ENCODE results near the gene PIP4P1.
"Not testable (repeated sequence)": the region's sequence is repeated elsewhere in the genome, so short reads cannot be mapped to it uniquely, and the experiment has no call there.

DNA sequence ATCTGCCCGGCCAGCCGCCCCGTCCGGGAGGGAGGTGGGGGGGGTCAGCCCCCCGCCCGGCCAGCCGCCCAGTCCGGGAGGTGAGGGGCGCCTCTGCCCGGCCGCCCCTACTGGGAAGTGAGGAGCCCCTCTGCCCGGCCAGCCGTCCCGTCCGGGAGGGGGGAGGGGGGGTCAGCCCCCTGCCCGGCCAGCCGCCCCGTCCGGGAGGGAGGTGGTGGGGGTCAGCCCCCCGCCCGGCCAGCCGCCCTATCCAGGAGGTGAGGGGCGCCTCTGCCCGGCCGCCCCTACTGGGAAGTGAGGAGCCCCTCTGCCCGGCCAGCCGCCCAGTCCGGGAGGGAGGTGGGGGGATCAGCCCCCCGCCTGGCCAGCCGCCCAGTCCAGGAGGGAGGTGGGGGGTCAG lies 45.0 kb upstream of the PIP4P1 start:
- TF ChIP-seq CREB5 (CRISPR knock-in tag; IDR thresholded peaks at IDR 0.05; ENCODE audit: low read depth); ZFP3 (CRISPR knock-in tag; IDR thresholded peaks at IDR 0.05); CSRNP3 (CRISPR knock-in tag; IDR thresholded peaks at IDR 0.05); OSR1 (CRISPR knock-in tag; IDR thresholded peaks at IDR 0.05): not testable (repeated sequence)
- TF ChIP-seq, protein P1, sequence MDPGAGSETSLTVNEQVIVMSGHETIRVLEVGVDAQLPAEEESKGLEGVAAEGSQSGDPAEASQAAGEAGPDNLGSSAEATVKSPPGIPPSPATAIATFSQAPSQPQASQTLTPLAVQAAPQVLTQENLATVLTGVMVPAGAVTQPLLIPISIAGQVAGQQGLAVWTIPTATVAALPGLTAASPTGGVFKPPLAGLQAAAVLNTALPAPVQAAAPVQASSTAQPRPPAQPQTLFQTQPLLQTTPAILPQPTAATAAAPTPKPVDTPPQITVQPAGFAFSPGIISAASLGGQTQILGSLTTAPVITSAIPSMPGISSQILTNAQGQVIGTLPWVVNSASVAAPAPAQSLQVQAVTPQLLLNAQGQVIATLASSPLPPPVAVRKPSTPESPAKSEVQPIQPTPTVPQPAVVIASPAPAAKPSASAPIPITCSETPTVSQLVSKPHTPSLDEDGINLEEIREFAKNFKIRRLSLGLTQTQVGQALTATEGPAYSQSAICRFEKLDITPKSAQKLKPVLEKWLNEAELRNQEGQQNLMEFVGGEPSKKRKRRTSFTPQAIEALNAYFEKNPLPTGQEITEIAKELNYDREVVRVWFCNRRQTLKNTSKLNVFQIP (CRISPR knock-in tag; IDR thresholded peaks at IDR 0.05; ENCODE audit: borderline replicate concordance, low read depth): not testable (repeated sequence)
- TF ChIP-seq, protein P2, sequence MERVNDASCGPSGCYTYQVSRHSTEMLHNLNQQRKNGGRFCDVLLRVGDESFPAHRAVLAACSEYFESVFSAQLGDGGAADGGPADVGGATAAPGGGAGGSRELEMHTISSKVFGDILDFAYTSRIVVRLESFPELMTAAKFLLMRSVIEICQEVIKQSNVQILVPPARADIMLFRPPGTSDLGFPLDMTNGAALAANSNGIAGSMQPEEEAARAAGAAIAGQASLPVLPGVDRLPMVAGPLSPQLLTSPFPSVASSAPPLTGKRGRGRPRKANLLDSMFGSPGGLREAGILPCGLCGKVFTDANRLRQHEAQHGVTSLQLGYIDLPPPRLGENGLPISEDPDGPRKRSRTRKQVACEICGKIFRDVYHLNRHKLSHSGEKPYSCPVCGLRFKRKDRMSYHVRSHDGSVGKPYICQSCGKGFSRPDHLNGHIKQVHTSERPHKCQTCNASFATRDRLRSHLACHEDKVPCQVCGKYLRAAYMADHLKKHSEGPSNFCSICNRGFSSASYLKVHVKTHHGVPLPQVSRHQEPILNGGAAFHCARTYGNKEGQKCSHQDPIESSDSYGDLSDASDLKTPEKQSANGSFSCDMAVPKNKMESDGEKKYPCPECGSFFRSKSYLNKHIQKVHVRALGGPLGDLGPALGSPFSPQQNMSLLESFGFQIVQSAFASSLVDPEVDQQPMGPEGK (CRISPR knock-in tag; IDR thresholded peaks at IDR 0.05; ENCODE audit: borderline replicate concordance): not testable (repeated sequence)

Data from SK-N-SH treated with all-trans-retinoic acid at 6 μM for 48 hours (cell line).